Osteoblast (primary cell): ENCODE data around the gene GJA5. TPM values are rescaled to one million over a fixed set of nuclear protein-coding genes. Genes with fewer than 3 reads are reported as not detected.

ENCODE experiments used
- DNase-seq: peaks from one replicate; pipeline ENCODE4 v3.0.0; 2011; ENCODE audit warnings: low spot score, mixed read lengths; ENCODE audit not compliant: insufficient read length; ENCODE audit errors: missing footprints
- H2AFZ ChIP-seq: 2 replicates; pipeline ENCODE4 v1.6.0; 2011; ENCODE audit warnings: mild to moderate bottlenecking, low read length
- H3K27ac ChIP-seq: 2 replicates; pipeline ENCODE4 v1.5.1; 2011; ENCODE audit warnings: mild to moderate bottlenecking, low read depth, low read length, moderate library complexity
- H3K27me3 ChIP-seq: 2 replicates; pipeline ENCODE4 v1.6.0; 2012; ENCODE audit warnings: mild to moderate bottlenecking, control low read depth, inconsistent platforms, low read length, moderate library complexity; ENCODE audit not compliant: insufficient read depth
- H3K36me3 ChIP-seq: 2 replicates; pipeline ENCODE4 v1.5.1; 2011; ENCODE audit warnings: mild to moderate bottlenecking, low read length, control low read depth, moderate library complexity; ENCODE audit not compliant: insufficient read depth
- H3K4me1 ChIP-seq: 2 replicates; pipeline ENCODE4 v1.5.1; 2011; ENCODE audit warnings: mild to moderate bottlenecking, low read length, control low read depth, moderate library complexity; ENCODE audit not compliant: insufficient read depth
- H3K4me2 ChIP-seq: 2 replicates; pipeline ENCODE4 v1.6.0; 2011; ENCODE audit warnings: mild to moderate bottlenecking, low read length; ENCODE audit not compliant: insufficient read depth
- H3K4me3 ChIP-seq: fragments of 200-600 bp; sonication (generic); 3 replicates; pipeline ENCODE4 v1.5.1; 2012; ENCODE audit warnings: mild to moderate bottlenecking, low read length, inconsistent platforms; ENCODE audit not compliant: insufficient read depth
- H3K79me2 ChIP-seq: 2 replicates; pipeline ENCODE4 v1.6.0; 2012; ENCODE audit warnings: mild to moderate bottlenecking, low read length, control low read depth, inconsistent platforms; ENCODE audit not compliant: insufficient read depth
- H3K9me3 ChIP-seq: 2 replicates; pipeline ENCODE4 v1.5.1; 2011; ENCODE audit warnings: low read depth, low read length, control low read depth
- H4K20me1 ChIP-seq: 2 replicates; pipeline ENCODE4 v1.6.0; 2012; ENCODE audit warnings: mild to moderate bottlenecking, low read length, control low read depth; ENCODE audit not compliant: insufficient read depth
- total RNA-seq: library from RNA; depleted of rRNA; stranded (reverse); fragments of >200 nt; gene quantifications from 2 replicates; pipeline ENCODE4 v1.2.3, GENCODE V29; 2012
- TF ChIP-seq, protein P1 (sequence below): IDR thresholded peaks from 2 replicates; pipeline ENCODE4 v1.5.1; 2011; ENCODE audit warnings: mild to moderate bottlenecking, low read depth, low read length, moderate library complexity; ENCODE audit errors: extremely low read depth

GJA5 gene
- total RNA-seq, 1 donor: not detected

DNA sequence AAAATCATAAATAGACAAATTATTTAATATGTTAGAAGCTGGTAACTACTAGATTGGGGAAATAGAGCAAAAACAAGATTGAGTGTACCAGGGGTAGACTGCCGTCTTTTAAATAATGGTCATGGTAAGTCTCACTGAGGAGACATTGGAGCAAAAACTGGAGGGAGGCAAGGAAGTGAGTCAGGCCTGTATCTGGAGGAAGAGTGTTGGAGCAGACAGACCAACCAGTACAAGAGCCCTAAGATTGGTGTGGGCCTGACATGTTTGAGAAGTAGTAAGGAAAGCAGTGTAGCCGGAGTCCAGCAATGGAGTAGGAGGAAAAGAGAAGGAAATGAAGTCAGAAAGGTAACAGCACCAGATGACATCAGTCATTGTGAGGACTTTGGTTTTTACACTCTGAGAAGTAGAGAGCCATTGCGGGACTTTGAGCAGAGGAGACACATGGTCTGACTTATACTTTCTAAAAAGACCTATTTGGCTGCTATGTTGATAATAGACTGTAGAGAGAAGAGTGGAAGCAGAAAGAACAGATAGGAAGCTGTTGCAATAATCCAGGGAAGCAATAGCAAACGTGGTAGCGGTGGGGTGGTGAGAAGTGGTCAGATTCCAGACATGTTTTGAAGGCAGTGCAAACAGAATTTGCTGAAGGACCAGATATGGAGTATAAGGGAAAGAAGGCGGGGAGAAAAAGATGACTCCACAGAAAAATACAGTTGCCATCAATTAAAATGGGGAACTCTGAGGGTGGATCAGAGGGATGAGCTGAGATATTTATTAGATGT, 44.7 kb upstream of the GJA5 start:
- Histone ChIP-seq H3K4me3 (no peak overlapping the region), H3K4me2 (no peak overlapping the region), H4K20me1 (no peaks in the 10 kb centered on the region), H3K79me2 (no peaks in the 10 kb centered on the region), H3K9me3 (no peaks in the 10 kb centered on the region), H2AFZ (no peak overlapping the region), H3K36me3 (no peaks in the 10 kb centered on the region), H3K27me3 (no peaks in the 10 kb centered on the region), H3K27ac (no peak overlapping the region), H3K4me1 (no peaks in the 10 kb centered on the region)
- no peak for DNase-seq
- TF ChIP-seq, protein P1, sequence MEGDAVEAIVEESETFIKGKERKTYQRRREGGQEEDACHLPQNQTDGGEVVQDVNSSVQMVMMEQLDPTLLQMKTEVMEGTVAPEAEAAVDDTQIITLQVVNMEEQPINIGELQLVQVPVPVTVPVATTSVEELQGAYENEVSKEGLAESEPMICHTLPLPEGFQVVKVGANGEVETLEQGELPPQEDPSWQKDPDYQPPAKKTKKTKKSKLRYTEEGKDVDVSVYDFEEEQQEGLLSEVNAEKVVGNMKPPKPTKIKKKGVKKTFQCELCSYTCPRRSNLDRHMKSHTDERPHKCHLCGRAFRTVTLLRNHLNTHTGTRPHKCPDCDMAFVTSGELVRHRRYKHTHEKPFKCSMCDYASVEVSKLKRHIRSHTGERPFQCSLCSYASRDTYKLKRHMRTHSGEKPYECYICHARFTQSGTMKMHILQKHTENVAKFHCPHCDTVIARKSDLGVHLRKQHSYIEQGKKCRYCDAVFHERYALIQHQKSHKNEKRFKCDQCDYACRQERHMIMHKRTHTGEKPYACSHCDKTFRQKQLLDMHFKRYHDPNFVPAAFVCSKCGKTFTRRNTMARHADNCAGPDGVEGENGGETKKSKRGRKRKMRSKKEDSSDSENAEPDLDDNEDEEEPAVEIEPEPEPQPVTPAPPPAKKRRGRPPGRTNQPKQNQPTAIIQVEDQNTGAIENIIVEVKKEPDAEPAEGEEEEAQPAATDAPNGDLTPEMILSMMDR: no peak

DNA sequence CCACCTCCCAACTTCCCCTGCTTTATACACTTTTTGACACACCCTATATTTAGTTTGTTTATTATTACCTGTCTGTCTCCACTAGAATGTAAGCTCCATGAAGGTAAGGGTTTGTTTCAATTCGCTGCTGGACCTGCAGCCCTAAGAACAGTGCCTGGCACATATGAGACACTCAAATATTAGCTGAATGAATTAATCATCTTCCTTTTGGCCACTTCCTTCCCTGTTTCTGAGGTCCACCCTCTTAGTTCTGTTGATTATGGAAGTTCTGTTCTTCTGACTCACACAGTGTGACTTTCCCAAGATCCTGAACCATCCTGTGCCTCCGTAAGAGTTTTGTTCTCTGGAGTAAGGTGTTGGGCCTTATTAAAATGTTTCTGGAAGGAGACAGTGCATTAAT, 40.4 kb upstream of the GJA5 start:
- H2AFZ ChIP-seq: no peak overlapping the region

DNA sequence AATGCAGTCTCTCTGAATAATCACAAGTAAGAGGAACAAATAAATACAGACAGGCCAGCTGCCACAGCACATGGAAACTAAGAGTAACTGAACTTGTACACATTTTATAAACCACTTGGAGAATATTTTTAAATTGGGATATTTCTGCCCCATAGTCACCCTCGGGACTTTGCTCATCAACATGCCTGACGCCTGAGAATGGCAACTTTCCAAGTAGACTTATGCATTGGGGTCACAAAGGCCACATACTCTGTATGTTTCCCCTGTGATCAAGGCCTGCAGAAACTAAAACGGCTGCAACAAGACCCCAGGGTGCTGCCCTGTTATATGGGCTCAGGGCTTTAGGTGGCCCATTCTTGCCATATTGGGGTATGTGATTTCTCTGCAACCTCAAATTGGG, 38.3 kb upstream of the GJA5 start:
- no peak for DNase-seq
- no peak overlapping the region for H3K27ac ChIP-seq
- no peaks in the 10 kb centered on the region for H3K9me3 ChIP-seq
- TF ChIP-seq, protein P1: no peak
- H2AFZ ChIP-seq: no peak overlapping the region
- no peaks in the 10 kb centered on the region for H4K20me1 ChIP-seq
- H3K4me1 ChIP-seq: no peaks in the 10 kb centered on the region
- H3K27me3 ChIP-seq: no peaks in the 10 kb centered on the region
- H3K4me2 ChIP-seq: no peak overlapping the region
- H3K4me3 ChIP-seq: no peak overlapping the region
- no peaks in the 10 kb centered on the region for H3K79me2 ChIP-seq
- H3K36me3 ChIP-seq: no peaks in the 10 kb centered on the region

More for the DNA sequence above, 40.4 kb upstream of the GJA5 start:
- Histone ChIP-seq H3K27ac (no peak overlapping the region), H3K4me2 (no peak overlapping the region), H3K27me3 (no peaks in the 10 kb centered on the region), H3K79me2 (no peaks in the 10 kb centered on the region), H3K9me3 (no peaks in the 10 kb centered on the region), H3K36me3 (no peaks in the 10 kb centered on the region), H3K4me3 (no peak overlapping the region), H3K4me1 (no peaks in the 10 kb centered on the region), H4K20me1 (no peaks in the 10 kb centered on the region)
- TF ChIP-seq, protein P1: no peak
- no peak for DNase-seq

DNA sequence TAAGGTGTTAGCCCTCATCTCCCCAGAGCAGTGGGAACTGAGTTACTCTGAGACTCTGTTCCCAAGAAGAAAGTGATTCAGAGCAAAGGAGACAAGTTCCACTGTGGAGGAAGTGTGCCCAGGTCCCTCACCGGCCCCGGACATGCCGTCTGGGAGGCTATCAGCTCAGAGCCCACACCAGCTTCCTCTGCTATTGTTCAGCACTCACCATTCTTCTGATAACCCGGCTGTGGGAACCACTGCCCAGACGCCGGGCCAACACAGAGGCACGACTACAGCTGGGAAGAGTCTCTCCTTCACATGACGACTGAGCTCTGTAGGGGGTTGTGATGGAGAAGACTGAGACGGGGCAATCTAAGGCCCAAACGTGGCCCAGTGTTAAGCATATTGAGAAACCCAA, 34.2 kb upstream of the GJA5 start:
- DNase-seq: no peak
- no peaks in the 10 kb centered on the region for H3K79me2 ChIP-seq
- TF ChIP-seq, protein P1: no peak
- H3K36me3 ChIP-seq: no peaks in the 10 kb centered on the region
- no peak overlapping the region for H3K4me2 ChIP-seq
- no peaks in the 10 kb centered on the region for H3K4me1 ChIP-seq
- H3K27me3 ChIP-seq: no peaks in the 10 kb centered on the region
- H3K4me3 ChIP-seq: no peak overlapping the region
- H3K27ac ChIP-seq: no peak overlapping the region
- H3K9me3 ChIP-seq: no peaks in the 10 kb centered on the region
- no peaks in the 10 kb centered on the region for H4K20me1 ChIP-seq
- H2AFZ ChIP-seq: no peak overlapping the region
